Stomach (tissue), 9 donors: ENCODE results near the gene C5. TPM values are rescaled to one million over a fixed set of nuclear protein-coding genes. Genes with fewer than 3 reads are reported as not detected.

Experiments used
- DNase-seq, 2 donors: peaks; one replicate each; pipeline versions ENCODE4 v3.0.0 to v3.0.0-alpha.2; 2013 to 2019
- H3K27ac ChIP-seq, 5 donors: fragments of 200-600 bp in 4 of 5; sonication (generic) in 4 of 5; one replicate each; pipeline ENCODE4 v1.5.1; 2013 to 2019; ENCODE audit warnings: mild to moderate bottlenecking in 1 of 5, moderate library complexity in 1 of 5
- H3K27me3 ChIP-seq, 3 donors: fragments of 200-600 bp; sonication (generic); one replicate each; pipeline ENCODE4 v1.5.1; 2017 to 2019; ENCODE audit warnings: mixed run types in 1 of 3
- H3K36me3 ChIP-seq, 4 donors: fragments of 200-600 bp; sonication (generic); 1 replicate in 3 of 4; 2 replicates in 1 of 4; pipeline ENCODE4 v1.5.1; 2016 to 2019
- H3K4me1 ChIP-seq, 4 donors: fragments of 200-600 bp; sonication (generic); one replicate each; pipeline ENCODE4 v1.5.1; 2016 to 2019
- H3K4me3 ChIP-seq, 4 donors: fragments of 200-600 bp; sonication (generic) in 3 of 4; one replicate each; pipeline ENCODE4 v1.5.1; 2016 to 2019; ENCODE audit warnings: mild to moderate bottlenecking in 1 of 4
- H3K9me3 ChIP-seq, 4 donors: fragments of 200-600 bp; sonication (generic); one replicate each; pipeline ENCODE4 v1.5.1; 2016 to 2019
- CTCF ChIP-seq, 7 experiments: fragments of 450-650 bp in 4 of 7; fragments of 200-600 bp in 3 of 7; sonication (generic) in 3 of 7; IDR thresholded peaks; one replicate each; pipeline ENCODE4 v1.5.1; 2016 to 2019; ENCODE audit warnings: antibody characterized with exemption in 7 of 7, control low read depth in 2 of 7, mild to moderate bottlenecking in 1 of 7
- EP300 ChIP-seq: sonication (generic); formaldehyde crosslinking; IDR thresholded peaks from one replicate; pipeline ENCODE4 v1.6.1; 2017; ENCODE audit warnings: antibody characterized with exemption
- POLR2A ChIP-seq, 4 donors: fragments of 450-650 bp; IDR thresholded peaks; one replicate each; pipeline ENCODE4 v1.6.1; 2016; ENCODE audit warnings: antibody characterized with exemption in 4 of 4, control low read depth in 2 of 4, mild to moderate bottlenecking in 1 of 4, moderate library complexity in 1 of 4
- POLR2AphosphoS5 ChIP-seq, 3 donors: sonication (generic); formaldehyde crosslinking; IDR thresholded peaks; one replicate each; pipeline ENCODE4 v1.6.1; 2016; ENCODE audit warnings: antibody characterized with exemption in 3 of 3
- WGBS, 5 donors: extraction: QIAGEN DNeasy Blood & Tissue Kit in 3 of 5; methylation state at CpG; one replicate each; pipeline versions ENCODE4 v1.1.5 to v1.1.7; 2013 to 2018; 5-methylcytosine and 5-hydroxymethylcytosine counted together
- intact Hi-C: fragments of 100-400 bp; cut with DNase I; formaldehyde crosslinking; loops from one replicate; pipeline ENCODE4 v1.15.1; 2023; ENCODE audit warnings: low total_unique reads
- polyA plus RNA-seq, 3 donors: library from polyadenylated mRNA; stranded (reverse); fragments of 200-250 nt; gene quantifications; one replicate each; pipeline ENCODE4 v1.2.3, GENCODE V29; 2013
- total RNA-seq, 5 donors: library from RNA; depleted of rRNA; stranded (reverse); fragments of >200 nt; gene quantifications; one replicate each; pipeline versions ENCODE4 v1.1.0 to v1.2.3, GENCODE V29; 2014 to 2016
- donor health status: healthy with polysubstance abuse.
- donor health status: Bipolar disorder and iron deficiency.
- donor health status: healthy.

Gene C5
- total and polyA plus RNA-seq, 8 donors = 4.0 to 13.4 (median 6.2) TPM

GRCh38 chr9:120978987-120979386 is 71.1 kb downstream of the C5 start:
- Histone ChIP-seq H3K27me3 (no peaks in the 10 kb centered on the region), H3K4me1 (no peaks in the 10 kb centered on the region), H3K27ac (no peak overlapping the region), H3K36me3 (peaks cover 4 to 28% (median 11%) of the 10 kb centered on the region in 4 donors), H3K4me3 (no peak overlapping the region), H3K9me3 (no peaks in the 10 kb centered on the region)
- no peak for DNase-seq
- TF ChIP-seq CTCF (IDR thresholded peaks at IDR 0.05) (no peak), POLR2A (IDR thresholded peaks at IDR 0.05) (no peak), EP300 (no peak), POLR2AphosphoS5 (IDR thresholded peaks at IDR 0.05) (no peak)
- intact Hi-C loops = no loop called here
- WGBS, 5 donors = 86 to 93% (median 87%) methylated on average over 3 of the region's 3 CpGs

- no peak for TF ChIP-seq POLR2AphosphoS5 (IDR thresholded peaks at IDR 0.05)
- no peak for TF ChIP-seq EP300
- TF ChIP-seq POLR2A (IDR thresholded peaks at IDR 0.05) = no peak
- TF ChIP-seq CTCF (IDR thresholded peaks at IDR 0.05) = no peak
- 0 to 93% (median 42%) methylated on average over 1 of the region's 1 CpG for WGBS, 5 donors
- intact Hi-C loops = no loop called here
- no peaks in the 10 kb centered on the region for H3K27me3 ChIP-seq
- DNase-seq = no peak
- peaks cover 4 to 28% (median 11%) of the 10 kb centered on the region in 4 donors for H3K36me3 ChIP-seq
- H3K27ac ChIP-seq = no peak overlapping the region
- no peak overlapping the region for H3K4me3 ChIP-seq
- no peaks in the 10 kb centered on the region for H3K9me3 ChIP-seq
- H3K4me1 ChIP-seq = no peaks in the 10 kb centered on the region
Observed at GRCh38 chr9:120977321-120977720, 72.8 kb downstream of the C5 start.

- WGBS, 5 donors = 71 to 94% (median 79%) methylated on average over 1 of the region's 1 CpG
- Histone ChIP-seq H3K27me3 (no peaks in the 10 kb centered on the region), H3K27ac (no peak overlapping the region), H3K36me3 (peaks cover under 1 to 24% (median 12%) of the 10 kb centered on the region in 4 donors), H3K4me1 (peaks cover 0 to 9% (median 2%) of the 10 kb centered on the region in 4 donors), H3K4me3 (no peak overlapping the region), H3K9me3 (no peaks in the 10 kb centered on the region)
- intact Hi-C loops = no loop called here
- TF ChIP-seq CTCF (IDR thresholded peaks at IDR 0.05) = no peak
- DNase-seq = no peak
Observed at GRCh38 chr9:120974921-120975320, 75.2 kb downstream of the C5 start.

GRCh38 chr9:120974181-120974580 is 75.9 kb downstream of the C5 start:
- WGBS, 5 donors = 89 to 99% (median 97%) methylated on average over 2 of the region's 2 CpGs
- H3K36me3 ChIP-seq = peaks cover 0 to 19% (median 6%) of the 10 kb centered on the region in 4 donors
- no peak for TF ChIP-seq CTCF (IDR thresholded peaks at IDR 0.05)
- TF ChIP-seq POLR2AphosphoS5 (IDR thresholded peaks at IDR 0.05) = no peak
- TF ChIP-seq EP300 = no peak
- TF ChIP-seq POLR2A (IDR thresholded peaks at IDR 0.05) = no peak

More at GRCh38 chr9:120974181-120974580, 75.9 kb downstream of the C5 start:
- Histone ChIP-seq H3K4me1 (peaks cover 0 to 9% (median 2%) of the 10 kb centered on the region in 4 donors), H3K27me3 (no peaks in the 10 kb centered on the region), H3K27ac (no peak overlapping the region), H3K4me3 (no peak overlapping the region), H3K9me3 (no peaks in the 10 kb centered on the region)
- intact Hi-C loops = no loop called here
- DNase-seq = peak in 1 of 2 donors; percentile 11
